ENCODE data around the gene IQCK.

DNA sequence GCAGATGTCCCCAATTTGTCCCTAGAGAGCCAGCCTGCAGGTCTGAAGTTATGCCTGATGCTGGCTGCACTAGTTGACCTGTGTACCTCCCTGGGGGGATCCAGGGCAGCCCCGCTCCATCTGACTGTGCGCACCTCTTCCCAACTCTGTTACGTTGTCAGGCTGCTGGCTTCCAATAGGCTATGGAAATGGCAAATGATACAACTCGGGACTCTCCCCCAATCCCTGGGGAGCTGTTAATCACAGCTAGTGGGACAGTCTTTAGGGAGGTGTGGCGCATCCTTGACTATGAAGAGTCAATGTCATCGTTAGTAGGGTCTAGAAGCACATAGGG lies 136.4 kb downstream of the IQCK start:
- TF ChIP-seq, protein P1, sequence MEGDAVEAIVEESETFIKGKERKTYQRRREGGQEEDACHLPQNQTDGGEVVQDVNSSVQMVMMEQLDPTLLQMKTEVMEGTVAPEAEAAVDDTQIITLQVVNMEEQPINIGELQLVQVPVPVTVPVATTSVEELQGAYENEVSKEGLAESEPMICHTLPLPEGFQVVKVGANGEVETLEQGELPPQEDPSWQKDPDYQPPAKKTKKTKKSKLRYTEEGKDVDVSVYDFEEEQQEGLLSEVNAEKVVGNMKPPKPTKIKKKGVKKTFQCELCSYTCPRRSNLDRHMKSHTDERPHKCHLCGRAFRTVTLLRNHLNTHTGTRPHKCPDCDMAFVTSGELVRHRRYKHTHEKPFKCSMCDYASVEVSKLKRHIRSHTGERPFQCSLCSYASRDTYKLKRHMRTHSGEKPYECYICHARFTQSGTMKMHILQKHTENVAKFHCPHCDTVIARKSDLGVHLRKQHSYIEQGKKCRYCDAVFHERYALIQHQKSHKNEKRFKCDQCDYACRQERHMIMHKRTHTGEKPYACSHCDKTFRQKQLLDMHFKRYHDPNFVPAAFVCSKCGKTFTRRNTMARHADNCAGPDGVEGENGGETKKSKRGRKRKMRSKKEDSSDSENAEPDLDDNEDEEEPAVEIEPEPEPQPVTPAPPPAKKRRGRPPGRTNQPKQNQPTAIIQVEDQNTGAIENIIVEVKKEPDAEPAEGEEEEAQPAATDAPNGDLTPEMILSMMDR (IDR thresholded peaks at IDR 0.05; ENCODE audit: low read depth, low read length, poor library complexity, severe bottlenecking), result no peak
- TF ChIP-seq EZH2phosphoT487 (IDR thresholded peaks at IDR 0.05; ENCODE audit: borderline replicate concordance, low read length), result no peak

Data from DOHH2 (cell line).